HEK293 (cell line): ENCODE measurements around the gene BTBD19.

Experiments used
- BCL6B ChIP-seq: fragments of 450-650 bp; formaldehyde crosslinking; IDR thresholded peaks from 2 replicates; pipeline ENCODE4 v1.5.1; 2017; ENCODE audit warnings: missing biosample characterization, missing genetic modification characterization
- ELK4 ChIP-seq: IDR thresholded peaks from 2 replicates; pipeline ENCODE4 v1.6.1; 2011; ENCODE audit warnings: mild to moderate bottlenecking, low read depth, low read length, borderline replicate concordance
- GFI1B ChIP-seq: fragments of 450-650 bp; formaldehyde crosslinking; IDR thresholded peaks from 2 replicates; pipeline ENCODE4 v1.5.1; 2016; ENCODE audit warnings: missing biosample characterization, missing genetic modification characterization
- IKZF3 ChIP-seq: fragments of 450-650 bp; IDR thresholded peaks from 2 replicates; pipeline ENCODE4 v1.5.0; 2018; ENCODE audit warnings: missing biosample characterization, mild to moderate bottlenecking, missing genetic modification characterization, moderate library complexity
- MZF1 ChIP-seq: fragments of 450-650 bp; formaldehyde crosslinking; IDR thresholded peaks from 2 replicates; pipeline ENCODE4 v1.5.1; 2017; ENCODE audit warnings: missing biosample characterization, missing genetic modification characterization, borderline replicate concordance
- SP3 ChIP-seq: fragments of 450-650 bp; formaldehyde crosslinking; IDR thresholded peaks from 2 replicates; pipeline ENCODE4 v1.5.1; 2016; ENCODE audit warnings: missing biosample characterization, missing genetic modification characterization
- ZBTB49 ChIP-seq: fragments of 450-650 bp; formaldehyde crosslinking; IDR thresholded peaks from 2 replicates; pipeline ENCODE4 v1.5.1; 2016; ENCODE audit warnings: missing biosample characterization, missing genetic modification characterization, low read depth
- ZBTB7A ChIP-seq: fragments of 450-650 bp; formaldehyde crosslinking; IDR thresholded peaks from 2 replicates; pipeline ENCODE4 v1.5.1; 2016; ENCODE audit warnings: low read depth, missing biosample characterization, missing genetic modification characterization
- ZFHX2 ChIP-seq: fragments of 450-650 bp; formaldehyde crosslinking; conservative IDR thresholded peaks from 2 replicates; pipeline ENCODE4 v1.5.1; 2016; ENCODE audit warnings: missing biosample characterization, missing genetic modification characterization
- ZFP37 ChIP-seq: fragments of 450-650 bp; formaldehyde crosslinking; IDR thresholded peaks from 2 replicates; pipeline ENCODE4 v1.5.1; 2016; ENCODE audit warnings: missing biosample characterization, missing genetic modification characterization
- ZNF112 ChIP-seq: fragments of 450-650 bp; formaldehyde crosslinking; IDR thresholded peaks from 2 replicates; pipeline ENCODE4 v1.5.0; 2017; ENCODE audit warnings: missing biosample characterization, missing genetic modification characterization
- ZNF146 ChIP-seq: fragments of 450-650 bp; formaldehyde crosslinking; IDR thresholded peaks from 2 replicates; pipeline ENCODE4 v1.5.1; 2016; ENCODE audit warnings: missing biosample characterization, missing genetic modification characterization
- ZNF148 ChIP-seq: fragments of 450-650 bp; formaldehyde crosslinking; IDR thresholded peaks from 2 replicates; pipeline ENCODE4 v1.5.0; 2017; ENCODE audit warnings: missing biosample characterization, missing genetic modification characterization, borderline replicate concordance
- ZNF174 ChIP-seq: fragments of 450-650 bp; formaldehyde crosslinking; IDR thresholded peaks from 2 replicates; pipeline ENCODE4 v1.5.0; 2017; ENCODE audit warnings: missing biosample characterization, mild to moderate bottlenecking, missing genetic modification characterization
- ZNF175 ChIP-seq: fragments of 450-650 bp; formaldehyde crosslinking; IDR thresholded peaks from 2 replicates; pipeline ENCODE4 v1.5.1; 2016; ENCODE audit warnings: missing biosample characterization, missing genetic modification characterization
- ZNF24 ChIP-seq: fragments of 450-650 bp; formaldehyde crosslinking; IDR thresholded peaks from 2 replicates; pipeline ENCODE4 v1.5.1; 2016; ENCODE audit warnings: missing biosample characterization, missing genetic modification characterization
- ZNF394 ChIP-seq: fragments of 450-650 bp; formaldehyde crosslinking; IDR thresholded peaks from 2 replicates; pipeline ENCODE4 v1.5.1; 2016; ENCODE audit warnings: missing biosample characterization, missing genetic modification characterization, mild to moderate bottlenecking, moderate library complexity, borderline replicate concordance
- ZNF404 ChIP-seq: fragments of 450-650 bp; formaldehyde crosslinking; IDR thresholded peaks from 2 replicates; pipeline ENCODE4 v1.5.1; 2017; ENCODE audit warnings: missing biosample characterization, missing genetic modification characterization
- ZNF530 ChIP-seq: fragments of 450-650 bp; formaldehyde crosslinking; IDR thresholded peaks from 2 replicates; pipeline ENCODE4 v1.5.1; 2016; ENCODE audit warnings: low read depth, missing biosample characterization, missing genetic modification characterization
- ZNF544 ChIP-seq: fragments of 450-650 bp; formaldehyde crosslinking; IDR thresholded peaks from 2 replicates; pipeline ENCODE4 v1.5.0; 2017; ENCODE audit warnings: missing biosample characterization, missing genetic modification characterization
- ZNF621 ChIP-seq: fragments of 450-650 bp; formaldehyde crosslinking; IDR thresholded peaks from 2 replicates; pipeline ENCODE4 v1.5.1; 2017; ENCODE audit warnings: missing biosample characterization, missing genetic modification characterization
- ZNF701 ChIP-seq: fragments of 450-650 bp; formaldehyde crosslinking; IDR thresholded peaks from 2 replicates; pipeline ENCODE4 v1.5.1; 2016; ENCODE audit warnings: missing biosample characterization, missing genetic modification characterization
- ZNF785 ChIP-seq: fragments of 450-650 bp; formaldehyde crosslinking; IDR thresholded peaks from 2 replicates; pipeline ENCODE4 v1.5.1; 2016; ENCODE audit warnings: missing biosample characterization, missing genetic modification characterization
- ZSCAN16 ChIP-seq: fragments of 450-650 bp; formaldehyde crosslinking; IDR thresholded peaks from 2 replicates; pipeline ENCODE4 v1.5.1; 2016; ENCODE audit warnings: missing biosample characterization, missing genetic modification characterization
- TF ChIP-seq, protein P1 (sequence below): fragments of 450-650 bp; formaldehyde crosslinking; conservative IDR thresholded peaks from 2 replicates; pipeline ENCODE4 v1.5.1; 2016; ENCODE audit warnings: low read depth, missing biosample characterization, missing genetic modification characterization
- TF ChIP-seq, protein P2 (sequence below): fragments of 450-650 bp; formaldehyde crosslinking; IDR thresholded peaks from 2 replicates; pipeline ENCODE4 v1.5.1; 2017; ENCODE audit warnings: missing biosample characterization, missing genetic modification characterization

The BTBD19 gene

GRCh38 chr1:44775078-44775929 lies 33.0 kb upstream of the BTBD19 start, which contains the start of gene RPS8 (continued):
- TF ChIP-seq, protein P1, sequence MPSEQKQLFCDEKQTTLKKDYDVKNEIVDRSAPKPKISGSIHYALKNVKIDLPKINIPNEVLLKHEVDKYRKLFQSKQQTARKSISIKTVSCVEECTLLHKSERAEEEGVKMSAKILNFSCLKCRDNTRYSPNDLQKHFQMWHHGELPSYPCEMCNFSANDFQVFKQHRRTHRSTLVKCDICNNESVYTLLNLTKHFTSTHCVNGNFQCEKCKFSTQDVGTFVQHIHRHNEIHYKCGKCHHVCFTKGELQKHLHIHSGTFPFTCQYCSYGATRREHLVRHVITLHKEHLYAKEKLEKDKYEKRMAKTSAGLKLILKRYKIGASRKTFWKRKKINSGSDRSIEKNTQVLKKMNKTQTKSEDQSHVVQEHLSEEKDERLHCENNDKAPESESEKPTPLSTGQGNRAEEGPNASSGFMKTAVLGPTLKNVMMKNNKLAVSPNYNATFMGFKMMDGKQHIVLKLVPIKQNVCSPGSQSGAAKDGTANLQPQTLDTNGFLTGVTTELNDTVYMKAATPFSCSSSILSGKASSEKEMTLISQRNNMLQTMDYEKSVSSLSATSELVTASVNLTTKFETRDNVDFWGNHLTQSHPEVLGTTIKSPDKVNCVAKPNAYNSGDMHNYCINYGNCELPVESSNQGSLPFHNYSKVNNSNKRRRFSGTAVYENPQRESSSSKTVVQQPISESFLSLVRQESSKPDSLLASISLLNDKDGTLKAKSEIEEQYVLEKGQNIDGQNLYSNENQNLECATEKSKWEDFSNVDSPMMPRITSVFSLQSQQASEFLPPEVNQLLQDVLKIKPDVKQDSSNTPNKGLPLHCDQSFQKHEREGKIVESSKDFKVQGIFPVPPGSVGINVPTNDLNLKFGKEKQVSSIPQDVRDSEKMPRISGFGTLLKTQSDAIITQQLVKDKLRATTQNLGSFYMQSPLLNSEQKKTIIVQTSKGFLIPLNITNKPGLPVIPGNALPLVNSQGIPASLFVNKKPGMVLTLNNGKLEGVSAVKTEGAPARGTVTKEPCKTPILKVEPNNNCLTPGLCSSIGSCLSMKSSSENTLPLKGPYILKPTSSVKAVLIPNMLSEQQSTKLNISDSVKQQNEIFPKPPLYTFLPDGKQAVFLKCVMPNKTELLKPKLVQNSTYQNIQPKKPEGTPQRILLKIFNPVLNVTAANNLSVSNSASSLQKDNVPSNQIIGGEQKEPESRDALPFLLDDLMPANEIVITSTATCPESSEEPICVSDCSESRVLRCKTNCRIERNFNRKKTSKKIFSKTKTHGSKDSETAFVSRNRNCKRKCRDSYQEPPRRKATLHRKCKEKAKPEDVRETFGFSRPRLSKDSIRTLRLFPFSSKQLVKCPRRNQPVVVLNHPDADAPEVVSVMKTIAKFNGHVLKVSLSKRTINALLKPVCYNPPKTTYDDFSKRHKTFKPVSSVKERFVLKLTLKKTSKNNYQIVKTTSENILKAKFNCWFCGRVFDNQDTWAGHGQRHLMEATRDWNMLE (tag by site-specific recombination) = no peak; the same call in 1 of the 2 replicates
- TF ChIP-seq ZNF174 (tag by site-specific recombination) (no peak), ZNF530 (tag by site-specific recombination) (no peak), SP3 (peak; percentile 91), ZNF785 (tag by site-specific recombination) (no peak), ZNF148 (no peak), ZSCAN16 (tag by site-specific recombination) (no peak), ZNF621 (tag by site-specific recombination) (no peak), ZNF146 (tag by site-specific recombination) (0 out of 2 replicates have a peak, but pooled peaks have one; percentile 2), BCL6B (tag by site-specific recombination) (no peak), ZNF175 (tag by site-specific recombination) (no peak), ZNF404 (tag by site-specific recombination) (0 out of 2 replicates have a peak, but pooled peaks have one; percentile 30), ZBTB7A (tag by site-specific recombination) (peak; percentile 99), ELK4 (no peak), ZNF24 (tag by site-specific recombination) (peak; percentile 91), ZNF394 (tag by site-specific recombination) (peak; percentile 69; the same call in 1 of the 2 replicates), ZFHX2 (tag by site-specific recombination) (peak; percentile 36), MZF1 (tag by site-specific recombination) (no peak), IKZF3 (tag by site-specific recombination) (no peak), ZNF701 (tag by site-specific recombination) (no peak), ZFP37 (tag by site-specific recombination) (peak; percentile 61), GFI1B (tag by site-specific recombination) (no peak), ZNF112 (tag by site-specific recombination) (no peak), ZNF544 (tag by site-specific recombination) (no peak), ZBTB49 (tag by site-specific recombination) (no peak)
- TF ChIP-seq, protein P2, sequence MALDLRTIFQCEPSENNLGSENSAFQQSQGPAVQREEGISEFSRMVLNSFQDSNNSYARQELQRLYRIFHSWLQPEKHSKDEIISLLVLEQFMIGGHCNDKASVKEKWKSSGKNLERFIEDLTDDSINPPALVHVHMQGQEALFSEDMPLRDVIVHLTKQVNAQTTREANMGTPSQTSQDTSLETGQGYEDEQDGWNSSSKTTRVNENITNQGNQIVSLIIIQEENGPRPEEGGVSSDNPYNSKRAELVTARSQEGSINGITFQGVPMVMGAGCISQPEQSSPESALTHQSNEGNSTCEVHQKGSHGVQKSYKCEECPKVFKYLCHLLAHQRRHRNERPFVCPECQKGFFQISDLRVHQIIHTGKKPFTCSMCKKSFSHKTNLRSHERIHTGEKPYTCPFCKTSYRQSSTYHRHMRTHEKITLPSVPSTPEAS (tag by site-specific recombination) = no peak; the same call in none of the 2 replicates
